Transverse colon (tissue), 4 donors: ENCODE data around the gene POLR2L. TPM values are rescaled to one million over a fixed set of nuclear protein-coding genes. Genes with fewer than 3 reads are reported as not detected.

Source experiments
- DNase-seq: peaks from one replicate; pipeline ENCODE4 v3.0.0-alpha.2; 2019
- H3K27ac ChIP-seq, 4 donors: fragments of 200-600 bp; sonication (generic); 2 replicates each; pipeline ENCODE4 v1.5.1; 2016 to 2018; ENCODE audit warnings: inconsistent platforms in 4 of 4
- H3K27me3 ChIP-seq: fragments of 200-600 bp; sonication (generic); 2 replicates; pipeline ENCODE4 v1.5.1; 2017; ENCODE audit warnings: inconsistent platforms
- H3K36me3 ChIP-seq, 4 donors: fragments of 200-600 bp; sonication (generic); 2 replicates each; pipeline ENCODE4 v1.5.1; 2017 to 2019; ENCODE audit warnings: inconsistent platforms in 4 of 4
- H3K4me1 ChIP-seq, 4 donors: fragments of 200-600 bp; sonication (generic); 2 replicates each; pipeline ENCODE4 v1.5.1; 2017 to 2020; ENCODE audit warnings: inconsistent platforms in 4 of 4
- H3K4me3 ChIP-seq, 4 donors: fragments of 200-600 bp; sonication (generic); 1 replicate in 1 of 4; 2 replicates in 3 of 4; pipeline versions ENCODE4 v1.5.1 to v1.6.1; 2017 to 2019; ENCODE audit warnings: inconsistent platforms in 4 of 4
- H3K9me3 ChIP-seq, 2 donors: fragments of 200-600 bp; sonication (generic); 2 replicates each; pipeline ENCODE4 v1.5.1; 2017 to 2019; ENCODE audit warnings: inconsistent platforms in 2 of 2
- CTCF ChIP-seq, 5 experiments: fragments of 200-600 bp in 3 of 5; fragments of 450-650 bp in 2 of 5; sonication (generic) in 3 of 5; IDR thresholded peaks; 1 replicate in 2 of 5; 2 replicates in 3 of 5; pipeline ENCODE4 v1.5.1; 2016 to 2017; ENCODE audit warnings: antibody characterized with exemption in 5 of 5, inconsistent platforms in 3 of 5, mild to moderate bottlenecking in 2 of 5, moderate library complexity in 1 of 5
- EP300 ChIP-seq: sonication (generic); formaldehyde crosslinking; IDR thresholded peaks from one replicate; pipeline ENCODE4 v1.6.1; 2017; ENCODE audit warnings: antibody characterized with exemption, low read depth
- POLR2A ChIP-seq: fragments of 450-650 bp; IDR thresholded peaks from one replicate; pipeline ENCODE4 v1.6.1; 2016; ENCODE audit warnings: antibody characterized with exemption, mild to moderate bottlenecking, moderate library complexity
- POLR2AphosphoS5 ChIP-seq, 3 donors: sonication (generic); formaldehyde crosslinking; IDR thresholded peaks; one replicate each; pipeline ENCODE4 v1.6.1; 2016; ENCODE audit warnings: antibody characterized with exemption in 3 of 3
- WGBS, 2 donors: methylation state at CpG; one replicate each; pipeline ENCODE4 v1.1.5; 2018; ENCODE audit warnings: low coverage in 1 of 2; 5-methylcytosine and 5-hydroxymethylcytosine counted together
- in situ Hi-C, 4 donors: fragments of 200-750 bp; cut with MboI; loops; one replicate each; pipeline versions ENCODE4 v1.15.0 to v1.15.1; 2017; ENCODE audit warnings: low sequenced_read_pairs in 3 of 4, low pct_ligation_motif_present in 1 of 4, low pct_unique_long_range_greater_than_20kb in 1 of 4
- intact Hi-C: fragments of 100-400 bp; cut with DNase I; formaldehyde crosslinking; loops from one replicate; pipeline ENCODE4 v1.15.1; 2023; ENCODE audit warnings: low total_unique reads
- total RNA-seq, 4 donors: library from RNA; depleted of rRNA; stranded (reverse); fragments of >200 nt; gene quantifications; one replicate each; pipeline ENCODE4 v1.1.0, GENCODE V29; 2016

POLR2L gene
- total RNA-seq, 4 donors from 2014 or later: 9.7 to 66.6 (median 32.7) TPM

GRCh38 chr11:869399-870126 is 27.2 kb upstream of the POLR2L start:
- in situ Hi-C loops: loop anchor here in 2 of 4 donors (25.0 kb wide), 1 partner anchor 168 kb away; the partner anchor contains the start of gene MUC6 (in 2 of the 2)
- no peak for DNase-seq
- Histone ChIP-seq H3K27me3 (peaks cover 1% of the 10 kb centered on the region), H3K36me3 (no peaks in the 10 kb centered on the region), H3K27ac (no peak overlapping the region), H3K4me1 (no peaks in the 10 kb centered on the region), H3K9me3 (no peaks in the 10 kb centered on the region), H3K4me3 (no peak overlapping the region)
- 83% methylated on average over 12 of the region's 25 CpGs; no CpG with 5 or more reads in 1 of the 2 donors for WGBS, 2 donors
- intact Hi-C loops: no loop called here
- TF ChIP-seq POLR2A (no peak), POLR2AphosphoS5 (IDR thresholded peaks at IDR 0.05) (no peak), EP300 (no peak), CTCF (IDR thresholded peaks at IDR 0.05) (no peak)

DNA sequence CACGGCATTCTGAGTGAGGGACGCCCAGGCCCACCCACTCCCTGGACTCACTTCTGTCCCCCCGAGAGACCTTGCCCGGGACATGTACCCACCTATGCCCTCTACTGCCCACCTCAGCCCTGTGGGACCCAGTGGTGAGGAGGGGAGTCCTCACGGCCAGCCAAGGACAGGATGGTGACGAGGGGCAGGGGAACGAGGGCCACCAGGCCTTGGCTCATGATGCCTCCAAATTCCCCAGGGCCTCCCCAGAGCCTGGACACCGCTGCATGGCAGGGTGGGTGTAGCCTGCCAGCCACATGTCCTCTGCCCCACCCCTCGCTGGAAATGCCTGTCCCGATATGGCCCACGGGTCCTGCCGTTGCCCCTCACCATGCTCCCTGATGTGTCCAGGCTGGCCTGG is 26.5 kb upstream of the POLR2L start:
- intact Hi-C loops (no loop called here), in situ Hi-C loops (loop anchor here in 2 of 4 donors (25.0 kb wide), 1 partner anchor 168 kb away; the partner anchor contains the start of gene MUC6 (in 2 of the 2))
- Histone ChIP-seq H3K27ac (no peak overlapping the region), H3K9me3 (no peaks in the 10 kb centered on the region), H3K4me3 (no peak overlapping the region), H3K36me3 (no peaks in the 10 kb centered on the region), H3K4me1 (no peaks in the 10 kb centered on the region), H3K27me3 (peaks cover 7% of the 10 kb centered on the region)
- TF ChIP-seq EP300: no peak
- no peak for TF ChIP-seq CTCF (IDR thresholded peaks at IDR 0.05)
- TF ChIP-seq POLR2AphosphoS5 (IDR thresholded peaks at IDR 0.05): no peak
- TF ChIP-seq POLR2A: no peak
- 87% methylated on average over 12 of the region's 12 CpGs; no CpG with 5 or more reads in 1 of the 2 donors for WGBS, 2 donors
- DNase-seq: no peak

DNA sequence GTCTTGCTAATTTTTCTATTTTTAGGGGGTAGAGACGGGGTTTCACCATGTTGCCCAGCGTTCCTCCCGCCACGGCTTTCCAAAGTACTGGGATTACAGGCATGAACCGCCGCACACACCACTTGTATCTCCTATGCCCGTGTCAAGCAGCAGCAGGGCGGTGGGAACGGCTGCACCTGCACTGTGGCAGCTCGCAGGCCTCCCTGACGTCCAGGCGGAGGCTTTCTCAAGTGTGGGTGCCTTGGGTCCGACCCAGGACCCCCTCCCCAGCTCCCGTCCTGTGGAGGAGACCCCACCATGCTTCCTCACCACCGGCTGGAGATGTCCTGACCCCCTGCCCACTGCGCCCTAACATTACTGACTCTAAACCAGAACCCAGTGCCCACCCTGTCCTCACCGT is 26.1 kb upstream of the POLR2L start:
- H3K27ac ChIP-seq: no peak overlapping the region
- intact Hi-C loops: no loop called here
- WGBS, 2 donors: 92% methylated on average over 17 of the region's 17 CpGs; no CpG with 5 or more reads in 1 of the 2 donors

More for the DNA sequence above, 26.1 kb upstream of the POLR2L start:
- Histone ChIP-seq H3K27me3 (peaks cover 11% of the 10 kb centered on the region), H3K36me3 (no peaks in the 10 kb centered on the region), H3K4me3 (no peak overlapping the region), H3K4me1 (no peaks in the 10 kb centered on the region), H3K9me3 (no peaks in the 10 kb centered on the region)
- TF ChIP-seq CTCF (IDR thresholded peaks at IDR 0.05) (no peak), POLR2A (no peak), EP300 (no peak), POLR2AphosphoS5 (IDR thresholded peaks at IDR 0.05) (no peak)
- in situ Hi-C loops: loop anchor here in 2 of 4 donors (25.0 kb wide), 1 partner anchor 169 kb away; the partner anchor contains the start of gene MUC6 (in 2 of the 2)
- DNase-seq: no peak
